Effector CD8-positive, alpha-beta T cell (primary cell): ENCODE results near the gene MRAP.
"Not testable (repeated sequence)": the region's sequence is repeated elsewhere in the genome, so short reads cannot be mapped to it uniquely, and the experiment has no call there.

ENCODE experiments used
- DNase-seq: peaks from one replicate; lab custom pipeline; 2025; lab: John Stamatoyannopoulos, UW
- total RNA-seq, 4 experiments: gene quantifications; one replicate each; lab custom pipeline; 2026; lab: John Stamatoyannopoulos, UW

MRAP gene
- total RNA-seq: 0 reads per million in 4 experiments

DNA sequence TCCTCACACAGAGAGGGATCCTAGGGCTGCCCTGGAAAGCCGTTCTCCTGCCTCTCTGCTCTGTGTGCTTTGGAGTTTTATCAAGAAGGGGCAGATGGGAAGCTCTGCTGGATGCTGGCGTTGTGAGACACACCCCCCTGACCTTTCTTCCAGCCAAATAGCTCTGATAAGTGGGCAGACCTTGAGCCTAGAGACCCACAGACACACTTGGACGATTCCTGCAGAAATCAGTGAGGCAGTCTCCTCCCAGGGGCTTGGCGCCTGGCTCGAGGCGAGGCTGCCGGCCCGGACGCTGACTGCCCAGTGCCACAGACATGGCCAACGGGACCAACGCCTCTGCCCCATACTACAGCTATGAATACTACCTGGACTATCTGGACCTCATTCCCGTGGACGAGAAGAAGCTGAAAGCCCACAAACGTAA lies at the start of gene MRAP:
Gene MRAP, plus strand, starts transcription at position 198 of the 424 bp plus-strand sequence. Its CDS starts 117 bp downstream, at position 315.
- DNase-seq: no peak

DNA sequence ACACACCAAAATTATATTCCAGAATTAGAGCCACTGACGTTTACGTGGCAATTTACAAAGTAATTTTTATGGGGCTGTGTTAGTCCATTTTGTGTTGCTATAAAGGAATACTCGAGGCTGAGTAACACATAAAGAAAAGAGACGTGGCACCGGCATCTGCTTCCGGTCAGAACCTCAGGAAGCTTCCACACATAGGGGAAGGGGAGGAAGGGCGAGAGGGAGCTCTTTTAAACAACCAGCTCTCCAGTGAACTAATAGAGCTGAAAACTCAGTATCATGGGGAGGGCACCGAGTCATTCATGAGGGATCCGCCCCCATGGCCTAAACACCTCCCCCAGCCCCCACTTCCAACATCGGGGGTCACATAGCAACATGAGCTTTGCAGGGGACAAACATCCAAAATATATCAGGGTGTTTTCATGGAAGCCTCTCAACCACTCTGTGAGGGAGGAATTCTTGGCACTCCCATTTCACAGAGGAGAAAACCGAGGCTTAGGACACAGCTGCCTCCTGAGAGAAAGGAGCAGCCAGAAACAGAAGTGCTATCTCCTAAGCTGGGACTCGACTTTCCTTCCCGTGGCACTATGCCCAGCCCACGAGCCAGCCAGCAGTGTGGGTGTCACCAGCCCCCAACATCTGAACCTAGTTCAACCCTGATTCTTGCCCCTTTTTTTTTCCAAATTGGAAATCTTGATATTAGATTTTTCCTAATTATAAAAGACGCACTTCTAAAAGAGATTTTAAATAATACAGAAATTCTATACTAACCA lies 49.0 kb upstream of the MRAP start:
- no peak for DNase-seq

DNA sequence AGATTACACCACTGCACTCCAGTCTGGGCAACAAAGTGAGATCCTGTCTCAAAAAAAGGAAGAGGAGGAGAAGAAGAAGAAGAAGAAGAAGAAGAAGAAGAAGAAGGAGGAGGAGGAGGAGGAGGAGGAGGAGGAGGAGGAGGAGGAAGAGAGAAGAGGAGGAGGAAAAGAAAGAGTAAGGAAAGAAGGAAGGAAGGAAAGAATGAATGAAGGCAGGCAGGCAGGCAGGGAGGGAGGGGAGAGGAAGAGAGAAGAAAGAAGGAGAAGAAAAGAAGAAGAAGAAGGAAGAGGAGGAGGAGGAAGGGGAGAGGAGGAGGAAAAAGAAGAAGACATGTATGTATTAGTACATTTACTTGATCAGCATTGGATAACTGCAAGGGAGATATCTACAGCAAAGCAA lies 46.5 kb upstream of the MRAP start:
- no peak for DNase-seq

DNA sequence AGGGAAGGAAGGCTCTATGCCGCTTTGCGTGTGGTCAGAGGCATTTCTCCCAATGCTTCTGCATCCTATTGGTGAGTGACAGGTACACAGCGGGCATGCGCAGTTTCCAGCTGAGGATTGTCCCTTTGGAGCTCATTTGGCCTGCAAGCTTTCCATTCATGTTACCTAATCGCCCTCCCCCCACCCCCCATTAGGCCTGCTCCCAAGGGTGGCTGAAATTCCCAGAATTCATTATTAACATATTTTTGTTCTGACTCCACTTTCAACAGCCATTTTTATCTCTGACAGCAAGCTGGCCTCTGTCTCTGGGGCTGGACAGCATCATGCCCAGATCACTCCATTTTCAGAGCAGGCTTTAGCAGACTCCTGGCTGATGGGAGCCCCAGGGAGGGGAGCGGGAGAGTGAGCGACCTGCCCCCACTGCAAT lies 45.4 kb upstream of the MRAP start:
- no peak for DNase-seq

DNA sequence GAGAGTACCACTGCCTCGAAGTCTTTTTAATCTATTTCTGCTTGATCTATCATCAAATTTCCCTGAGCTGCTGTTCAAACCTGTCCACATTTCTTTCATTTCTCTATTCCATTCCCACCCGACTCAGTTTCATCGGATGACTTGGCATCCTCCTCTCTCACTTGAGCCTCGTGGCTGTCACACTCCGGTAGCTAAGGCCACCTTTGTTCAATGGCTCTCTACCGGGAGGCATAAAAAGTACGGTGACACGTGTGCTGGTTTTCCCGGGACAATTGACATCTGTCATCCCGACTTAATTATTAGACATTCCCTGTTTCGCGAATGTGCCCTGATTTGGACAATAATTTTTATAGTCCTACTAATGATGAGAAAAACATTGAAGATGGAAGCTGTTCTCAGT lies 42.4 kb upstream of the MRAP start:
- no peak for DNase-seq

DNA sequence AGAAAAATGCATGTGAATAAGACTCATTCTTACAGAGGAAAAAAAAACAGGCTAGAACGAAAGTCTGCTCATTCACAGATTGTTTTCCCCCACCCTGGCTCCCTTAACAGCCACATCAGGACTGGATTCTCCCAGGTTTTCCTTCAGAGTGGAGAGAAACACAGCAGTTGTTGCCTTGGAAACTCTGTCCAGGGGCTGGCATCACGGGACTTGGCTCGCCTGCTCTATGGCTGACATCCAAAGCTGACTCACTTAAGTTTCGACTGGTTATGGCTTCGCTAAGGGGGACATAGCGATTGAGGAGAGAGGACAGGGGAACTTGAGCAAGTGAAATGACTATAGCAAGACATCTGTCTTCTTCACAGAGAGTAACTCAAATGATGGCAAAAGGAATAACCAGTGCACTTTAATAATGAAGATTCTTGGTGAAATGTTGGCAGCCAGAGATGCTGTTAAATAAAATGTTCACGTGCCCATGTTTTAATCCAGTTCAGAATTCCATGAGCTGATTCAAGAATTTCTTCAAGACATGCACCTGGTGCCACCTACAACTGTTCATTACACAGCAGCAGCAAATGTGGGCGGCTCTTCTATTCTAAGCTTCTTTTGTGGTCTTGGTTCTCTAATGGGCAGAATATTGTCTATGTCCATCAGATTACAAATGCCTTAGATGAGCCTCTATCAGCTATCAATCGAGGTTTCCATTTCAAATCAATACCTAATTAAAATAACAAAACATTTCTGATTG lies 41.6 kb upstream of the MRAP start:
- DNase-seq: no peak

DNA sequence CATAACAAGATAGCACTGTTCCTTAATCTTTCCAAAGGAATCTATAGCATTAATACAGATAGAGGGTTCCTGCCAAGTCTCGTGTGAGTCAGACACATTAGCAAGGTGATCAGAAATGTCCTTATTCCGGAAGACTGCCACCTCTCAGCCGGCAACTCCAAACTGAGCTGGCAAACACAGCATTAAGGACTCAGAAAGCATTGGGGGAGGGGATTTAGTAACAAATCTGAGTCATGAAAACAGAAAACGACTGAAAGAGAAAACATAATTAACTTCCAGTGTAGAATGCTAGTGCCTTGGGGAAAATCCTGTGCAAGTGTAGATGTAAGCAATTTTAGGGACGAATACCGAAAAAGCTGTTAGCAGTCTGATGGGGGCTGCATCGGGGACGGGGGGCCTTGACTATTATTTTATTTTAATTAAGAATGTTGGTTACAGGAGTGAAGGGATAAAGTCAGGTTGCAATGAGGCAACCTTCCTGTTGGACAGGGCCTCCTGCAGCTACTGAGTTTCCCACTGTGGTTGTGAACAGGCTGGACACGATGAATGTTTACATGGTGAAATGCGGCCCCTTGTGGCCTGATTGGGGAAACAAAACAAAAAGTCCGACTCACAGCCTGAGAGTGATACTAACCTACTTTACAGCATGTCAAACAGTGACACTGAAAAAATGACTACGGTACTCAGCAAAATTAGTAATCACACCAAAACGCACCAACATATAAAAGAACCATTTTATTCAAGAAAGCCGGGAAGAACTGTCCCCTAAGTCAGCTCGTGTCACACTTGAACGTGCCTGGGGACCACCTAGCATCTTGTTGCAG lies 40.5 kb upstream of the MRAP start:
- DNase-seq: peak; percentile 2

DNA sequence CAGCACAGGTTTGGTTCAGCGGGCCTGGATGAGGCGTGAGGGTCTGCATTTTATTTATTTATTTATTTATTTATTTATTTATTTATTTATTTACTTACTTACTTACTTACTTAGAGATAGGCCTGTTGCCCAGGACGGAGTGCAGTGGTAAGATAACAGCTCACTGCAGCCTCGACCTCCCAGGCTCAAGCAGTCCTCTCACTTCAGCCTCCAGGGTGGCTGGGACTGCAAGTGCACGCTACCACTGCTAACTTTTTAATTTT lies 39.9 kb upstream of the MRAP start:
- not testable (repeated sequence) for DNase-seq

DNA sequence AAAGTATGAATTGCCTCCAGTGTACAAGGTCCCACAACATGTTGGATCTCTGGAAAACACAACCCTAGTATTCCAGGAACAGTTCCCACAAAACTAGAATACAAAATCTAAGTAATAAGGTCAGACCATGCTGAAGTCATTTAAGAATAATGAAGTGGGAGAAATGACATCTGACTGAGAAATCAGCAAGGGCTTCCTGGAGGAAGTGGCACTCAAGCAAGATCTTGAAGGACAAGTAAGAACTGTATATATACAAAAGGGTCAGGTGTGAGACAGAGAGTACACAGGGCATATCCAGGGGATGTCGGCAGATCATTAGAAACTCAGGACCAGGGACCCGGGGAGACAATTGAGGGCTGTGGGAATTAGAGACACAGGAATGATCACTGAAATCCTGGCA lies 38.5 kb upstream of the MRAP start:
- DNase-seq: no peak

DNA sequence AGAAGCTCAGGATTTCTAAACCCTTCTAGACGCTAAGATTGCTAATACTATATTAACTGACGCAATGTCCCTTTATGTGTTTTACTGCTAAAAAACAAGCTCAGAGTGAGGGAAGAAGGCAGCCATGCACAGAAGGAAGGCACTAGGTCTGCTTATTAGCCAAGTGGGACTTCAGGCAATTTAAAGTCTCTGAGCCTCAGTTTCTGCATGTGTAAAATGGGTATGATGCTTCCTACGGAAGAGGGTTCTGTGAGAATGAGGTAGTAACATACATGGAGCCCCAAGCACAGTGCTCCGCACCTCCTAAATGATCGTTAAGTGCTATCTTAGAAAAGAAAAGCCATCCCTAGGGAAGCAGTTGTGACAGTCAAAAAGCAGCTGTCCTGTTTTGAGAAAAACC lies 36.7 kb upstream of the MRAP start:
- no peak for DNase-seq

DNA sequence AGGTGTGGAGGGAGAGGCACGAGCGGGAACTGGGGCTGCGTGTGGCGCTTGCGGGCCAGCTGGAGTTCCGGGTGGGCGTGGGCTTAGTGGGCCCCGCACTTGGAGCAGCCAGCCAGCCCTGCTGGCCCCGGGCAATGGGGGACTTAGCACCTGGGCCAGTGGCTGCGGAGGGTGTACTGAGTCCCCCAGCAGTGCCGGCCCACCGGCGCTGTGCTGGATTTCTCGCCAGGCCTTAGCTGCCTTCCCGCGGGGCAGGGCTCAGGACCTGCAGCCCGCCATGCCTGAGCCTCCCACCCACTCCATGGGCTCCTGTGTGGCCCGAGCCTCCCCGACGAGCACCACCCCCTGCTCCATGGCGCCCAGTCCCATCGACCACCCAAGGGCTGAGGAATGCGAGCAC lies 33.3 kb upstream of the MRAP start:
- not testable (repeated sequence) for DNase-seq

DNA sequence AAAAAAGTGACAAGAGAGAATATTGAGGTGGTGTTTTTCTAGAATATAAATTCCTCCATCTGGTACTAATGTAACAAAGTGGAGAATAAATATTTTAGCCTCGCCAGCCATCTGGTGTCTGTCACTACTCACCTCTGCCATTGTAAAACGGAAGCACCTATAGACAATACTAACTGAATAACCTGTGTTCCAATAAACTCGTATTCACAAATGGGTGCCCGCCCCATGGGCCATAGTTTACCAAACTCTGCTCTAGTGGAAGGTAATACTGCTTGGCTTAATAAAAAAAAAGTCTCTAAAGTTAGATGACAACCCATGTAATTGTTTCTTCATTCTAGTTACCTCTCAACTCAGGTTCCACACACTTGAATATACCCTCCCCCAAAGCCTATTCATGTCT lies 27.9 kb upstream of the MRAP start:
- no peak for DNase-seq

DNA sequence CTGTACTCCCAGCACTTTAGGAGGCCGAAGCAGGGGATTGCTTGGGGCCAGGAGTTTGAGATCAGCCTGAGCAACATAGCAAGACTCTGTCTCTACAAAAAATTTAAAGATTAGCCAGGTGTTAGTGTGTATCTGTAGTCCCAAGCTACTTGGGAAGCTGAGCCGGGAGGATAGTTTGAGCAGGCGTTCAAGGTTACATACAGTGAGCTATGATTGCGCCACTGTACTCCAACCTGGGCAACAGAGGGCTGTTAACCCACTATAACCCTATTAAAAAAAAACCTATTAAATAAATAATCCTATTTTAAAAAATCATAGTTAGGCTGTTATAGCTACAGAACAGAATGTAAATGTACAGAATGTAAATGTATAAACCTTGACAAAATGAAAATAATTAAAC lies 22.0 kb upstream of the MRAP start:
- DNase-seq: no peak

DNA sequence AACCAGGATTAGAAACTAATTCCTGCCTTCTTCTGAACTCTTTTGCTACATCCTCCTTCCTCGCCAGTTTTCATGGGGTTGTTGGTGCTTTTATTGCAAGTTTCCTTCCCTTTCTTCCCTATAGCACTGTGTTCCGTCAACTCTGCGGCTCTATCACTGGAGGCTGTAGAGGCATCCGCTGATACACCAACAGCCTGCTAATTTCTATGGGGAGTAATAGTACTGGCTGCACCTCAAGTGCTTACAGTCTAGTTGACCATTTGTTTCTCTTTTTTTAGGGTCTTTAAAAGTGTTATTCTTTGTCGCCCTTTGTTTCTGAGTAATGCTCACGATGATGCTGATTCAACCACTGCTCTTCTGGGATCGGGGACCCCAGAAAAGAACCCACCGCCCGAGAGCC lies 20.6 kb upstream of the MRAP start:
- DNase-seq: no peak

DNA sequence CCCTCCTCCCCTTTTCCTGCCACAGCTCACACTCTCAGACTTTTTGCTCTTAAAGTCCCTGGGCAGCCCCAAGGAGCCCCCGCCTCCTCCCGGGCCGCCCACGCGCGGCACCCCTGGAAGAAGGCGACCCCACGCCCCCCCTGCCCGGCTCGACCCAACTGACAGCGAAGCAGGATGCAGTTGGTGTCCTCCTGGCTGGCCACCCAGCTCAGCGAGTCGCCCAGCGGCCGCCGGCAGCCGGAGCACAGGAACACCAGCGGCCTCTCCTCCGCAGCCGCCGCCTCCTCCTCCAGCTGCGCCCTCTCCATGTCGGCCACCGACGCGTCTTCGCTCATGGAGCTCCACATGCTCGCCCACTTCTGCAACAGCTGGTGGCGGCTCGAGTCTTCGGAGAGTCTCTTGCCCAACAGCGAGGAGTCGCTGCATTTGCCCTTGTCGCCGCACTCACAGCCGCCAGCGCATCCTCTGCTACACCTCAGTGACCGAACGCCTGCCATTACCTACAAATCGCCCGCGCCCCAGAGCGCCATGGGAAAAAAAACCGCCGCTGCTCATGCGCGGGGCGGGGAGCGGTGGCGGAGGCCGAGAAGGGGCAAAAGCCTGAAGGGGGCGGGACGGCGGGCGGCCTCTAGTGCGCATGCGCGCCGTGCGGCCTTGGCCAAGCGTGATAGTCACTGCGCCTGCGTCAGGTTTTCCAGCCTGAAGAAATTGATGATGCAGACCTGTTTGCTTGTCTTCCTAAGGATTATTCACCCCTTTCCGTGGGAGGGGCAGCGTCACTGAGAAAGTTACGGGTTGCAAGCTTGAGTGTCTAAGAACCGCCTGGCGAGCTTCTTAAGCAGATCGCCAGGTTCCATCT lies 19.9 kb upstream of the MRAP start, which contains the start of gene MIS18A:
Gene MIS18A, minus strand, starts transcription at position 532 of the 859 bp plus-strand sequence. Its CDS starts 35 bp downstream, at position 497.
- peak; percentile 97 for DNase-seq

DNA sequence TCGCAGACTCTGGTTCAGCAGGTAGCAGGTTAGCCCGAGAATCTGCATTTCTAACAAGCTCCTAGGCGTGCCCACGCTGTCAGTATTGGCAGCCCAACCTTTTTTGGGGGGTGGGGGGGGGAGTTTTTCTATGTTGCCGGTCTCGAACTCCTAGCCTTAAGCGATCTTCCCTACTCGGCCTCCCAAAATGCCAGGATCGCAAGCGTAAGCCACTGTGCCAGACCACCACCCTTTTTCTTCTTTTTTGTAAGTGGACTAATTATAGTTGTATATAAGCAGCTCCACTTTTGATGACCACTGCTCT lies 19.3 kb upstream of the MRAP start:
- DNase-seq: no peak

DNA sequence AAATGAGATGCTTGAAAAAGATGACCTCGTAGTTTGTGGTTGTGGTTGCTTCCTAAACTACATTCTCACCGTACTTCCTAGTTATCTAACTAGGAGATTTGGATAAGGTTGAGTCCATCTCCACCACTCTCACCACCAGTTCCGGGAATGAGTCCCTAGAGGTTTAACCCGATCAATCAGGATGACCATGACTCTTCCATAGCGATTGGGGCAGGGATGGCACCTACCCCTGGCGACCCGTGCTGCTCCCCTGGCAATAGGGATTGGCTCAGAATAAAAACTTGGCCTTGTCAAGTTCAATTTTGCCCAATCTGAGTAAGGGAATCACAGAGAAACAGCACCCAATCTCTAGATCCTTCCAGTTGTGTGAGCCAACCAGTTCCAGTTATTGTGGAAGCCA lies 17.1 kb upstream of the MRAP start:
- DNase-seq: no peak

DNA sequence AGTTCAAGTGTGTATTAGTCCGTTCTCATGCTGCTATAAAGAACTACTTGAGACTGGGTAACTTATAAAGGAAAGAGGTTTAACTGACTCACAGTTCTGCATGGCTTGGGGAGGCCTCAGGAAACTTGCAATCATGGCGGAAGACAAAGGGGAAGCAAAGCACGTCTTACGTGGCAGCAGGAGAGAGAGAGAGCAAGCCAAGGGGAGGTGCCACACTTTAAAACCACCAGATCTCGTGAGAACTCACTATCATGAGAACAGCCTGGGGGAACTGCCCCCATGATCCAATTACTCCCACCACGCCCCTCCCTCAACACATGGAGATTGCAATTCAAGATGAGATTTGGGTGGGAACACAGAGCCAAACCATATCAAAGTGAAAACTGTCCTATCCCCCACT lies 15.7 kb upstream of the MRAP start:
- no peak for DNase-seq

DNA sequence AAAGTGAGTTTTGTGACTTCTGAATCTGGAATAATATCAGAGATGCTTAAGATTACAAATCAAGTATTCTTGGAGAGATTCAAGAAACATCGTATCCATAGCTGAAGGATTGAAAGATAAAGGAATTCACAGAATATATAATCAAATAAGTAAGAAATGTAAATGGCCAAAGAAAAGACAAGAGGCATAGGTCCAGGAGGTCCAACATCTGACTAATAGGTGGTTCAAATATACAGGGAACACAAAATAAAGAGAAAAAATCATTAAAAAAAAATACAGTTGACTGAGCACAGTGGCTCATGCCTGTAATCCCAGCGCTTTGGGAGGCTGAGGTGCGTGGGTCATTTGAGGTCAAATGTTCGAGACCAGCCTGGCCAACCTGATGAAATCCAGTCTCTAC lies 13.2 kb upstream of the MRAP start:
- no peak for DNase-seq

DNA sequence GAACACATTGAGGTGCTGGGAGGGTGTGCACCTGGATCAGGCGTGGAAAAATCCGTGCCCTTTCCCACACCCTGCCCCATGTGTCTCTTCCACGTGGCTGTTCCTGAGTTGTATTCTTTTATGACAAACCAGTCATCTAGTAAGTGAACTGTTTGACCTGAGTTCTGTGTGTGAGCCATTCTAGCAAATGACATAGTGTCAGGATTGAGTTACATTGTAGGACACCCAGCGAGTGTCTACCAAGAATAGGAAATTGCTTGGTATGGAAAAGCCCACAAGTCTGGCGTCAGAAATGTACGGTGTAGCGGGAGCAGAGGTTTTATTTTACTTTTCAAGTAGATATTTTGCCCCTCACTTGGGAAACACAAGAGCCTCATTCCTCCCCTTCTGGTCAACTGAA lies 1.2 kb upstream of the MRAP start:
- no peak for DNase-seq

DNA sequence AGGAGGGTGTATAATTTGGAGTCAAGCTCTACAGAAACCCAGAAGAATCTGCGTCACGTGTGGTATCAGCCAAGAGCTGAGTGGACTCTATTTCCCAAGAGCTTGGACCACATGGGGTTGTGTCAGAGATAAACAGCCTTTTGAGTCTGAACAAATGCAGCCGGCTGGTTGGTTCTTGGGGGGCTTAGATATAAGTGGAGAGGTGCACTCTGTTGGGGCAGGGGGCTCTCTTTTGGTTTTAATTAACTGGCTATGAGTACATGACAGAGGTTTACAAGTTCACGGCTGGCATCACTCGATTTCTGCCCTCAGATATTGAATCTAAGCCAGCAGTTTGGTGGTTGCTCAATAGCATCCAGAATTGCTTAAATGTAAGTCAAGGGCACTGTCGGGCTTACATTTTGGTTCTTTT lies 501 bp upstream of the MRAP start:
- DNase-seq: no peak

DNA sequence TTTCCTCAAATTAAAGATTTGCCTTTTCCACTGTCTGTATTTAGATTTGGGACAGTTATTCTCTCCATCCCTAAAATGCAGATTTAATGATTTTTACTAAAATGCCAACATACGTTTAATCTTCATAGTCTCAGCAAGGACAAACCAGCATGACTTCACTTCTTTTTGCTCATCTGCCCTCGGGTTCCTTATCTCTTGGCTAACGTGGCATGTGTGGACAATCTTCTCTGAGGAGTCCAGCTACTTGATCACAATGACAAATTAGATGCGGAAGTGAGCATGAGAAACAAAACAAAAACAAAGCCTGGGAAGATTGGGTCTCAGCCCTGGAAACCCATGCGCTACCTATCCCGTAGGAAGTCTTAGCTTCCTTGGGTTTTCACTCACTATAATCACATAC lies 1.0 kb downstream of the MRAP start:
- DNase-seq: no peak
